K562 (cell line): ENCODE data around the gene PLK5. TPM values are rescaled to one million over a fixed set of nuclear protein-coding genes. Genes with fewer than 3 reads are reported as not detected.

Experiments
- BCL6 ChIP-seq: fragments of 250-450 bp; sonication (Bioruptor Pico); IDR thresholded peaks from 2 replicates; pipeline ENCODE4 v1.4.0; 2020
- BRF2 ChIP-seq: IDR thresholded peaks from 3 replicates; pipeline ENCODE4 v1.6.1; 2011; ENCODE audit warnings: borderline replicate concordance, mild to moderate bottlenecking; ENCODE audit not compliant: insufficient read length, insufficient read depth
- CEBPZ ChIP-seq: fragments of 150-350 bp; IDR thresholded peaks from 2 replicates; pipeline ENCODE4 v1.6.1; 2014; ENCODE audit warnings: low read depth, mild to moderate bottlenecking, low read length, borderline replicate concordance
- FOXO4 ChIP-seq: fragments of 450-650 bp; formaldehyde crosslinking; IDR thresholded peaks from 2 replicates; pipeline ENCODE4 v1.4.0; 2020; ENCODE audit warnings: mild to moderate bottlenecking, moderate library complexity
- KDM4B ChIP-seq, 2 experiments: fragments of 450-650 bp in 1 of 2; sonication (generic) in 1 of 2; IDR thresholded peaks; 2 replicates each; pipeline ENCODE4 v1.6.1; 2016 to 2017; ENCODE audit warnings: borderline replicate concordance in 2 of 2, antibody characterized with exemption in 1 of 2, low read depth in 1 of 2, mild to moderate bottlenecking in 1 of 2
- RBM22 ChIP-seq: fragments of 200-400 bp; formaldehyde crosslinking; IDR thresholded peaks from 2 replicates; pipeline ENCODE4 v1.6.1; 2018; ENCODE audit warnings: low read length, low read depth; ENCODE audit not compliant: poor library complexity, severe bottlenecking
- SMARCC2 ChIP-seq: fragments of 450-650 bp; IDR thresholded peaks from 2 replicates; pipeline ENCODE4 v1.6.1; 2017; ENCODE audit warnings: antibody characterized with exemption, moderate library complexity, mild to moderate bottlenecking, low read depth
- TARDBP ChIP-seq: fragments of 450-650 bp; IDR thresholded peaks from 2 replicates; pipeline ENCODE4 v1.6.1; 2016
- ZFP1 ChIP-seq: fragments of 450-650 bp; formaldehyde crosslinking; IDR thresholded peaks from 2 replicates; pipeline ENCODE4 v1.4.0; 2020; ENCODE audit warnings: mild to moderate bottlenecking, mixed read lengths
- ZNF277 ChIP-seq: fragments of 250-450 bp; sonication (Bioruptor Pico); IDR thresholded peaks from 2 replicates; pipeline ENCODE4 v1.8.0; 2022; ENCODE audit warnings: inconsistent platforms, mild to moderate bottlenecking, moderate library complexity, borderline replicate concordance
- ZNF518B ChIP-seq: fragments of 250-450 bp; sonication (Bioruptor Pico); IDR thresholded peaks from 2 replicates; pipeline ENCODE4 v1.5.0; 2021; ENCODE audit warnings: mild to moderate bottlenecking, moderate library complexity
- ZNF740 ChIP-seq, 3 experiments: fragments of 200-800 bp in 1 of 3; sonication (Bioruptor generic) in 1 of 3; sonication (generic) in 1 of 3; formaldehyde crosslinking in 1 of 3; IDR thresholded peaks; 2 replicates each; pipeline versions ENCODE4 v1.6.1 to v1.8.0; 2016 to 2022; ENCODE audit warnings: mild to moderate bottlenecking in 2 of 3, missing compliant biosample characterization in 2 of 3, missing genetic modification characterization in 2 of 3, missing genetic modification reagents in 1 of 3
- ZNF778 ChIP-seq: fragments of 450-650 bp; formaldehyde crosslinking; IDR thresholded peaks from 2 replicates; pipeline ENCODE4 v1.4.0; 2020; ENCODE audit warnings: mild to moderate bottlenecking, moderate library complexity
- polyA plus RNA-seq, 8 experiments: library from polyadenylated mRNA; depleted of rRNA in 4 of 8; stranded (reverse) in 5 of 8; unstranded in 3 of 8; fragments of >200 nt; fragmentation: Nextera tagmentation in 2 of 8; fragmentation: Illumina TruSeq in 1 of 8; extraction: Ambion mirVana in 2 of 8; extraction: Trizol in 1 of 8; gene quantifications; 2 replicates each; pipeline versions ENCODE4 v1.2.1 to v1.2.3, GENCODE V29; 2011 to 2014; ENCODE audit warnings: inconsistent platforms in 1 of 8, missing spikeins in 1 of 8
- total RNA-seq, 7 experiments: library from RNA; depleted of rRNA in 6 of 7; stranded (reverse); fragments of >200 nt in 6 of 7; fragmentation: Illumina TruSeq in 2 of 7; extraction: Trizol in 2 of 7; gene quantifications; 2 replicates each; pipeline versions ENCODE4 v1.2.1 to v1.2.3, GENCODE V29; 2011 to 2021; ENCODE audit warnings: low replicate concordance in 1 of 7

Gene PLK5
- total and polyA plus RNA-seq, 9 of the 15 experiments (the other 6 are each of a cell fraction or from before 2014, with no cell fraction given) = 0.04 to 0.23 (median 0.11) TPM; not detected in 5

- TF ChIP-seq ZNF740 (CRISPR knock-in tag; IDR thresholded peaks at IDR 0.05) (no peak), ZNF740 (tag; IDR thresholded peaks at IDR 0.05) (peak in 1 of 2 experiments; percentile 18; a peak in 1 of 4 replicates), SMARCC2 (no peak), TARDBP (no peak), FOXO4 (CRISPR knock-in tag) (no peak), ZNF778 (no peak), CEBPZ (no peak), BCL6 (CRISPR knock-in tag) (no peak), ZNF518B (CRISPR knock-in tag) (no peak), RBM22 (peak; percentile 62), ZFP1 (CRISPR knock-in tag) (no peak), ZNF277 (CRISPR knock-in tag) (no peak), BRF2 (no peak), KDM4B (IDR thresholded peaks at IDR 0.05; ENCODE audit: borderline replicate concordance in 2 of 2, low read depth in 1 of 2) (no peak)
Observed at GRCh38 chr19:1491114-1491848, 32.6 kb upstream of the PLK5 start, which contains the start of gene REEP6 (continued).
